ENCODE measurements around the gene CTU2.
A peak's percentile ranks its signal among the peaks of the same experiment; 100 is the strongest.
"Not testable (repeated sequence)": the region's sequence is repeated elsewhere in the genome, so short reads cannot be mapped to it uniquely, and the experiment has no call there.

Gene CTU2

DNA sequence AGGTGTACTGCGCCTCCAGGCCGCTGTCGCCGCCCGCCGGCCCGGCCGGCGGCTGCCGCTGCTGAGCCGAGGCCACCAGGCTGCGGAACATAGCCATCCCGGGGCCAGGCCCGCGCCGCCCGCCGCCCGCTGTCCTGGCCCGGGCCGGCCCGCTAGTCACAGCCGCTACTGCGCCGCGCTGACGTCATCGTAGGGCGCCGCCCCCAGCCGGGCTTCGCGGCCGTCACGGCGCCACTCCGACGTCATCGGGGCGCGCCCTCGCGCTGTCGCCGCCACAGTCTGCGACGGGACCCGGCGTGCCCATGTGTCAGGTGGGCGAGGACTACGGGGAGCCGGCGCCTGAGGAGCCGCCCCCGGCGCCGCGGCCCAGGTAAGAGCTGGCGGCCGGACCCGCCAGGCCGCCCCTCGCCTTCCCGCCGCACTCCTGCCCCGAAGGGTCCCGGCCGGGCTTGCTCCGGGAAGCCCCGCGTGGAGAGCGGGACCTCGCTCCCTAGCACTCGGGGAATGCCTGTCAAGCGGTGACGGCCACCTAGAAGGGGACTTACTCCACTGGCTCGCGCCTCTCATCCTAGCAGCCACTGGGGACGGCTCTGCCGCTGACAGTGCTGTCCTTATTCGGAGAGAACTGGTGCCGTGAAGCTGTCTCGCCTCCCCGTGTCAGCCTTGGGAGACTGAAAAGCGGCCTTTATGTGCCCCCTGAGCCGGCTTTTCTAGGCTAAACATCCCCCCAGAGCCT is at the start of gene CTU2, which contains the start of gene RNF166:
Gene CTU2, plus strand, starts transcription at position 275 of the 736 bp plus-strand sequence. Its CDS starts 28 bp downstream, at position 303.
Gene RNF166, minus strand, starts transcription at position 180 of the 736 bp plus-strand sequence. Its CDS starts 83 bp downstream, at position 97.
- peak; percentile 96 for DNase-seq

DNA sequence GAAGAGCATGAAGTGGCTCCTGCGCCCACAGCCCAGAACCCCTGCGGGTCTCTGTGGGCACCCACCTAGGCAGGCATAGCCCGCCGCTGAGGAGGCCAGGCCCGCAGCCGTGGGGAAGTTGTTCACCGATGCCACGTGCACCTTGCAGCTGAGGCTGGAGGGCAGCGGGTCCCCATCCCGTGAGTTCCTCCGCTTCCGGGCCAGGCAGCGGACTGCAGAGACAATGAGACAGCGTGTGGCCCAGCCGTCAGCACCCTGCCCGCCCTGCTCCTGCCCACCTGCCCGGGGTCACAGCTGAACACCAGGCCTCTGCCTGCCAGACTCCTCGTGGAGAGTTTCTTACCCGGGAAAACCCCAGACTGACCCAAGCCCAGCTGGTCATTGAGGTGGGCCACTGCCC is 48.9 kb upstream of the CTU2 start:
- no peak for DNase-seq

DNA sequence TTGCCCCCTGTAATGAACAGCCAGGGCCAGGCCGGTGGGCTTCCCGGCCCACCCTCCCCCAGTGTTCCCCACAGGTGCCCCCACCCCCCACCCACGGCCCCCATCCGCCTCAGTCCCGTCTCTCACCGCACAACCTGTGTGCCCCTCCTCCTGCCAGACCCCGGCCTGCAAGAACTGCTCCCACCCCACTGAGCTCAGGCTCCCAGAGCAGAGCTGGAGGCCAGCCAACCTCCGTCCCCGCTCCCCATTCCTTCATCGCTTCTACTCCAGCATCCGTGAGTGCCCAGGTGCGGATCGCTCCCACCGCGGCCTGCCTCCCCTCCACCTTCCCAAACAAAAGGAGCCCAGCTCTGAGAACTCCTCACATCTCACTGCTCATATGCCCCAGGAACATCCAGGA is 47.6 kb upstream of the CTU2 start:
- DNase-seq, result no peak

DNA sequence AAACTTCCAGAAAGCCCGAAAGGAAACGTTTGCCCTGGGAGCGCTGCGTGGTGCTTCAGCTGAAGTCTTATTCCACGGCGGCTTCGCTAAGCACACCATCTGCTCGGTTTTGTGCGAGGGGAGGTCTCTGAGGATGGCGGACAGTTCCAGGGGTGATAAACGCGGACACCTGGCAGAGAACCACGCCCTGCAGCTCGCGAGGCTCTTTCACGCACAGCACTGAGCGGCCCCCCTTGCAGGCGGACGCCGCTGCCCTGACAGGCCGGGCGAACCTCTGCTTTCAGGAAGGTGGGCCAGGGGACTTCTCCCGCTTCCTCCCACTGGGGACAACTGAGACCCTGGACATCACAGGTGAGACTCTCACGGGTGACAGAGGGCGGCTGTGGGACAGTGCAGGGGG is 47.1 kb upstream of the CTU2 start:
- DNase-seq, result no peak

DNA sequence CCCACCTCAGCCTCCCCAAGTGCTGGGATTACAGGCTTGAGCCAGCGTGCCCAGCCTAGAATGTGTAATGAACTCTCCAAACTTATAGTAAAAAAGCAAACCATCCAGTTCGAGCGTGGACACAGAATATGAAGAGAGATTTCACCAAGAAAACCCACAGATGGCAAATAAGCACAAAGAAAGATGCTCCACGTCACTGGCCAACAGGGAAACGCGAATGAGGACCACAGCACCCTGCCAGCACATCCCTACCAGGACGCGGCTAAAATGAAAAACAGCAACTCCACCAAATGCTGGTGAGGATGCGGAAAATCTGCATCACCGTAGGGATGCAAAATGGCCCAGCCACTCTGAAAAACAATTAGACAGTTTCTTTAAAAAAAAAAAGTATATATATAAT is 44.8 kb upstream of the CTU2 start:
- no peak for DNase-seq

DNA sequence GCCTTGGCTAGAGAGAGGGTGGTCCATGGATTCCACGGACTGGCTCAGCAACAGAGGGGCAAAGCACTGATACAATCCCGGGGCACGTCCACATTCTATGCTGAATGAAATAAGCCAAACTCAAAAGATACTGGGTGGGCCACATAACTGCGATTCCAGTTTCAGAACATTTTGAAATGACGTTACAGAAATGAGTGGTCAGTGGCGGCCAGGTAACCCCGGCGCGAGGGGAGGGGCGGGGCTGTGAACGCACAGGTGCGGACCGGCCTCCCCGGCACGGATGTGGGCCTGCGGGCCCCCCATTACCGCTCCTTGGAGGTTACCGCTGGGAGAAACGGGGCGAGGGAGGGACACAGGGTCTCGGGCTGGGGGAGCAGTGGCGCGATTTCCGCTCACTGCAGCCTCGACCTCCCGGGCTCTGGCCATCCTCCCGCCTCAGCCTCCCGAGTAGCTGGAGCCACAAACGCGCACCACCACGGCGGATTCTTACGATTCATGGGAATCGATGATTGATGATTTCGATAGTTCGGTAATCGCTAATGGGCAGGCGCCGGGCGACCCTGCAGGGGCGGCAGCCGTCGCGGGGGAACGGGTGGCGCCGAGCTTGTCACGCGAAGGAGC is 44.0 kb upstream of the CTU2 start:
- DNase-seq, result no peak

DNA sequence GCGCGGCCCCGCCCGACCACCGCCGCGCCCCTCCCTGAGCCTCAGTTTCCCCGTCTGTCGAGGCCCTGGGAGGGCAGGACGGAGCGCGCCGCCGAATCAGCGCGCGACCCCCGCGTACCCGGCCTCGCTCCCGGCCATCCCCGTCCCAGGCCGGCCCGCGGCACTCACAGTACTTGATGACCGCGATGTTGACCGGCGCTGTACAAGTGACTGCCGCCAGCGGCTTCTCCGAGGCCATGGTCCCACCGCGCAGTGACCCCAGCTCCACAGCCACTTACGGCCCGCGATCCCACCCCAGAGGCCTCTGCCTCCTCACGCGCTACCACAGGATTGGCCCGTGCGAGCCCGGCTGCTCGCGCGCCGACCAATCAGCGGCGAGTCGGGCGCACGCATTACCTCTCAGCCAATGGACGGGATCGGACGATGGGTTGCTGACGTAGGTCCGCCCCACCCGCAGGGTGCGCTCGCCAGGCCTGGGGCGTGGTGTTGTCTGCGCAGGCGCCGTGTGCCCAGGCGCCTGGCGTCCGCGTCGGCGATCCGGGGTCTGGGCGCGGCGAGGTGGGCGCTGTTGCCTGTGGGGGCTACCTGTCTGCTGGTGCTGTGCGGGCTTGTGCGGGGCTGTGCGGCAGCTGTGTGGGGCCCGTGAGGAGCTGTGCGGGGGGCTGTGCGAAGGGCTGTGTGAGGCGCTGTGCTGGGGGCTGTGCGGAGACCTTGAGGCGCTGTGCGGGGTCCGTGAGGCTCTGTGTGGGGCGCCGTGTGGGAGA is 43.3 kb upstream of the CTU2 start, which contains the start of gene MVD:
Gene MVD, minus strand, starts transcription at position 249 of the 764 bp plus-strand sequence. Its CDS starts 11 bp downstream, at position 238.
- peak; percentile 93 for DNase-seq

DNA sequence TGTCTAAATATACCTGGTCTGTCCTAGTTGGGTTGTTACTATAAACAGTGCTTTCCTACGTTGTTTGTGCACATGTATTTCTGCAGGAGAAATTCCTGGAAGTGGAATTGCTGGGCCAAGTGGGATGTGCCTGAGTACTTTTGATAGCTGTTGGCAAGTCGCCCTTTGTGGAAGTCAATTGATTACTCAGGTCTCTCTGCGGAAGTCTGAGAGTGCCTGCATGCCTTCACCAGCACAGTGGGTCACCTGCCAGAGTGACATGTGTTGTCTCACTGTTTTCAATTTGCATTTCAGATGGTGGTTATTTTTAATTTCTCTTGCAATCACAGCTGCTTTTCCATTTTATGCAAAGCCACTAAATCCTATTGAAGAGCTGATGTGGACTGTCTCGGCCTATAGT is 41.2 kb upstream of the CTU2 start:
- no peak for DNase-seq

DNA sequence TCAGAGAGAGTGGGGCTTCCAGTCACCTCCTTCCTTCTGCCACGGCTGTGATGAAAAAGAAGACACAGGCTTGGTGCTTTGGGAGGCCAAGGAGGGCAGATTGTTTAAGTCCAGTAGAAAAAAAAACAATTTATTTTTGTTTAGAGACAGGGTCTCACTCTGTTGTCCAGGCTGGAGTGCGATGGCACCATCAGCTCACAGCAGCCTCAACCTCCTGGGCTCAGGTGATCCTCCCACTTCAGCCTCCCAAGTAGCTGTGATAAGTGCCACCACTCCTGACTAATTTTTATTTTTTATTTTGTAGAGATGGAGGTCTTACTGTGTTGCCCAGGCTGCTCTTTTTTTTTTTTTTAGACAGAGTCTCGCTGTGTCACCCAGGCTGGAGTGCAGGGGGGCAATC is 40.7 kb upstream of the CTU2 start:
- DNase-seq, result no peak

DNA sequence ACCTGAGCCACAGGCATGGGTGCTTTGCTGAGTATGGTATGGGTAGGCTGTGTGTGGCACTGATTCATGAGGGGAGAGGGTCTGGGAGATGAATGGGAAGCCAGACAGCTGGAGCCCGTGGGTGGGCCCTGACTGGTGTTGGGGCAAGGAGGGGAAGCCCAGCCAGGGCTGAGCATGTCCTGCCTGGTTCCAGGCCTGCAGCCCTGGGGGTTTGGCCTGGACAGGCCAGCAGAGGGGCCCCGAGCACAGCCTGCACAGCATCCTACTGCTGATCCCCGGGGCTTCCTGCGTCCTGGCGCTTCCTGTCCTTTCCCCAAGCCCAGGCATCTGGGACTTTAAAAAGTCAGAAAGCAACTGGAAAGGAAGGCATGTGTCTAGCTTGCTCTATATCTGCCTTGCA is 38.8 kb upstream of the CTU2 start:
- DNase-seq, result no peak

DNA sequence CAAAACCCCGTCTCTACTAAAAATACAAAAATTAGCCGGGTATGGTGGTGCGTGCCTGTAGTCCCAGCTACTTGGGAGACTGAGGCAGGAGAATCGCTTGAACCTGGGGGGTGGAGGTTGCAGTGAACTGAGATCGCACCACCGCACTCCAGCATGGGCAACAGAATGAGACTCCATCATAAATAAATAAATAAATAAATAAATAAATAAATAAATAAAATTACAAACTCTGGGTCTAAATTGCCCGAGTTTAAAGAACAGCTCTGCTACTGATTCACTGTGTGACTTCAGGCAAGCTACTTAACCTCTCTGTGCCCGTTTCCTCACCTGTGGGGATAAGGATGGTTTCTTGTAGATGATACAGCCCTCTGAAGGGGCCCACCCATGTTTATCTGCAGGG is 36.8 kb upstream of the CTU2 start:
- not testable (repeated sequence) for DNase-seq

DNA sequence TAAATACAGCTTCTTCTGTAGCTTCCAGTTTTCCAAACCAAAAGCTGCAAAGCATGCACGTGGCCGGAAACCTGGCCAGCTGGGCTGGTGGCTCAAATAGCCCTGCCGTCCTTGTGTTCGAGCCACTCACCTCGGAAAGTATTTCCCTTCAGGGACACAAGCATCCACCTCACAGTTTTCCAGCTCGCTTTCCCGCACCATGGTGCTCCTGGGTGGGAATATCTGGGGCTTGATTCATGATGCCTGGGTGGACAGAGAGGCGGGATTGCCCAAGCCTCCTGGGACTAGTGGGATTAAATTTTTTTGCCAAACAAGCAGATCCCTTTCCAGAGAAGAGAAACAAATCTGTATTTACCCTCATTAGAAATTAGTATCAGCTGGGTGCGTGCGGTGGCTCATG is 36.3 kb upstream of the CTU2 start:
- no peak for DNase-seq

DNA sequence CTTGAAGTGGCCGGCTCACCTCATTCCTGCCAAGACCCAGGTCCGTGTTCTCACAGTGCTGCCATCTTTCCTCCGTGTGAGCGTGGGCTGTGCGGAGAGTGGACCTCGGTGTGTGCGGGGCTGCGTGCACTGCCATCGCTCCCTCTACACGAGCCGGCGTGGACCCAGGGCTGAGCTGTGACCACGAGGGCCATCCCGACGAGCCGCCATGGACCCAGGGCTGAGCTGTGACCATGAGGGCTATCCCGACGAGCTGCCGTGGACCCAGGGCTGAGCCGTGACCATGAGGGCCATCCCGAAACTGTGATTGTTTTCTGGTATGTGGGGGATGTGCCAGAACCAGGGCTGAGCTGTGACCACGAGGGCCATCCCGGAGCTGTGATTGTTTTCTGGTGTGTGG is 34.5 kb upstream of the CTU2 start:
- no peak for DNase-seq

DNA sequence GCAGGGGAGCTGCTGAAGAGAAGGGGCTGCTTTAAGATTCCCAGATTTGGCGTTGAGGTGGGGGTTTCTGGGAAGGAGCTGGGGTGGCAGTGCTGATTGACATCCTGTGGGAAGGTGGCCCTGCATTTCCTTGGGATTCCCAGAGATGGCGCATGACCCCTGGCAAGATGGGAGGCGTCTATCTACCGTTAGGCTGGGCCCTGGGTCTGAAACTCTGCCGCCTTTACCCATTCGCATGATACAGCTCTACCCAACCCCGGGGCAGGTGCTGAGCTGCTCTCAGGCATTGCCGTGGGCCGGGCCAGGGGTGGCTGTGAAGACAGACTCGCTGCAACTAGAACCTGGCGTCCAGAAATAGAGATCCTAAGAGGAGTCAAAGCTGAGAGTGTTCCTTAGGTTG is 33.5 kb upstream of the CTU2 start:
- no peak for DNase-seq

DNA sequence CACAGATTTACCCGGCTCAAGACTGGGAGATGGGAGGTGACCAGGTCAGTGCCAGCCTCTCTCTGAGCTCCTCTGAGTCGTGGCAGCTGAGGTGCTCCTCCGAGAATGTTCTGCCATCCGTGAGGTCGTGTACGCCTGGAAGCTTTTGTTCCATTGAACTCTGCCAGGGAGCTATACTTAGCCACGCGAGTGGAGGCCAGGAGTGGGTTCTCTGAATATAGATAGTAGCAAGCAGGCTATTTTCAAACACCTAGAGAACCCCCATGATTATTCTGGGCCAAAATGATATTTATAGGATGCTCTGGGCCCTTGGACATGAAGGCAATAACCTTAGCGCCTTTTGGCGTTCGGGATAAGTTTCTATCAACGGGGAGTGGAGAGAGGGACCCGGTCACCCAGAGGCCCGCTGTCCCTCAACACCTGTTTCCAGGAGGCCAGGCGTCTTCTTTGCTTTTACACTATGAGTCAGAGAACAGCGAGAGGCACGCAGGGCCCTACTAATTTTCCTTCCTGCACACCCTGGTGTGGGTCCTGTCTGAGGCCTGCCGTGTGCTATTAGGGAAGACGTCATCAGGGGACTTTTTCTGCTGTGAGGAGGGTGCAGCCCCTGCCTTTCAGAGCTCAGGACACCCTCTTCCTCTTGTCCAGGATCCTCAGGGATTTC is 32.5 kb upstream of the CTU2 start:
- DNase-seq, result no peak

DNA sequence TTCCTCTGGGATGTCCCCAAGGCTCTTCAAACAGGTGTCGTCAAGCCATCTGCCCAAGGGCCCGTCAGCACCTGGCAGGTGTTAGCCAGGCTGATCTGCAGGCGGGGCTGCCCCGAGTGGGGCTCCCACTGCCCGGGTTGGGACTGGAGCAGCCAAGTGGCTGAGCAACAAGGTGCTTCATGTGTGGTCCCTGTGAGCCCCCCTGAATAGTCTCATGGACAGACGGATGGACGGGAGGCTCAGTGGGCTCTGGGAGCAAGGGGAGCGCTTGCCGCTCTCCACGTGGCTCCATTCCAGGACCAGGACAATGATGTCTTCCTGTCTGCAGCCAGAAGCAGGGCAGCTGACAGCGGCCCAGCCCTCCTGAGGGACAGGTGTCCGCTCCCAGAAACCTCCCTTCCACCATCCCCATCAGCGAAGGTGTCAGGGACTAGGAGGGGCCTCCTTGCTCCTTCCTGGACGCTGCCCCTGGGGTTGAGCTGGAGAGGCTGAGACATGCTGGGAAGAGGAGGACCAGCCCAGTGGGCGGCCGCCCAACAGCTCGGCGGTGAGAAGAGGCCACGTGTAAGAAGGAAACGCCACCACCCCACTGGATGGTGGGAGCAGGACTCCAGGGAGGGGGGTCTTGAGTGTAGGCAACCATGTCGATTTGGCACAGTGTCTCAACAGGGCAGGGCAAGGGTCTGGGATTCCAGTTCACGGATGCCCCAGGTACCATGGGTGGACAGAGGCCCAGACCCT is 29.6 kb upstream of the CTU2 start:
- no peak for DNase-seq

DNA sequence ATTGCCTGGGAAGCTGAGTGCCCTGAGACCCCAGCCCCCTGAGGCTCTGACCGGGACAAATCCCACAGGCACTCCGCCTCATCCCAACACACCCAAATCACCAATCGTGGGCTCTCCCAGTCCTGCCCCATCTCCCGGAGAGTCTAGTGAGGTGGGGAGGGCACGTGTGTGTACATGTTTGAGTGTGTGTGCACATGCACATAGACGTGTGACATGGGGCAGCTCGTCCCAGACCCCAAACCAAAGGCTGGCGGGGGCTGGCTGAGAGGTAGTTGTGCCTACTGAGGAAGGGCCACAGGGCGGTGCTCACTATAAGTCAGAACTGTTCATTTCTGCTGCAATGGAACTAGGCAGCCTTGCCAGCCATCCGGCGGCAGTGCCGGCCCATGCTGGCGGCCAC is 28.6 kb upstream of the CTU2 start:
- no peak for DNase-seq

DNA sequence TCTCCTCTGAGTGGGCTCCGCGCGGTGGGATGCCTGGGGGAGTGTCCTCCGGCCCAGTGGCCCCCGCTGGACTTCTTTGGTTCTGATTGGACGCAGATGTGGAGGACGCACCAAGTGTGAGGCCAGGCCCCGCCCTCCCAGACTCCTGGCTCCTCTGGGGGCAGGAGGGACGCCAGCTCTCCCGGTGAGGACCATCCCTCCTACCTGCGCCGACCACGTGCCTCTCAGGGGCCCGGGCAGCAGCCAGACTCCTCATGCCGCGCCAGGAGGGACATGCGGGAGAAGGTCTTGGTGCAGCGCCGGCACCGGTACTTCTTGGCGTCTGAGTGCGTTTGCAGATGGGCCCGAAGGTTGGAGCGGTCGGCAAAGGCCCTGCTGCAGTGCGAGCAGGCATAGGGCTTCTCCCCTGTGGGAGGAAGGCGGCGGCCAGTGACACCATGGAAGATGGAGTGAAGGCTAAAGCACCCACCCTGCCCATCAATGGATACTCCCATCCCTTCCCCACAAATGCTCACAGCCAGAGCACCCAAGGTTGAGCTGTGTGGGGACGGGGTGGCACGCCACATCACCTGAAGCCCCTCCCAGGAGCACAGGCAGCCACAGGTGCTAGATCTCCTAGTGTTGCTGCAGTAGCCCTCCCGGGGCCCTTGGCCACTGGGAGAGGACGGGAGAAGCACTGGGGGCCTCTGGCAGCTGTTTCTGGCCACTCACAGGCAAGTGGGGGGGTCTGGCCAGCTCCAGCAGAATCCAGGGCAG is 27.9 kb upstream of the CTU2 start:
- no peak for DNase-seq

DNA sequence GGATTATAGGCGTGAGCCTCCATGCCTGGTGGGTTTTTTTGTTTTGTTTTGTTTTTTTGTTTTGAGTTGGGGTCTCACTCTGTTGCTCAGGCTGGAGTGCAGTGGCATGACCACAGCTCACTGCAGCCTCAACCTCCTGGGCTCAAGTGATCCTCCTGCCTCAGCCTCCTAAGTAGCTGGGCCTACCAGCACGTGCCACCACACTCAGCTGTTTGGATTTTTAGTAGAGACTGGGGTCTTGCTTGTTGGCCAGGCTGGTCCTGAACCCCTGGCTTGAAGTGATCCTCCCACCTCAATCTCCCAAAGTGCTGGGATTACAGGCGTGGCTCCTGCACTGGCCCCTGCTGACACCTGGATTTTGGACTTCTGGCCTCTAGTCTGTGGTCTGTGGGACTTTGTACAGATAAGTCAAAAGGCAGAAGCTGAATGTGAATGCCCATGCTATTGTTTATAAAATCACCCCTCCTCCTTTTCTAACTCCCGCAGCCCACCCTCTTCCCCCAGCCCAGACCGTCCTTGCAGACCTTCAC is 25.7 kb upstream of the CTU2 start:
- no peak for DNase-seq

DNA sequence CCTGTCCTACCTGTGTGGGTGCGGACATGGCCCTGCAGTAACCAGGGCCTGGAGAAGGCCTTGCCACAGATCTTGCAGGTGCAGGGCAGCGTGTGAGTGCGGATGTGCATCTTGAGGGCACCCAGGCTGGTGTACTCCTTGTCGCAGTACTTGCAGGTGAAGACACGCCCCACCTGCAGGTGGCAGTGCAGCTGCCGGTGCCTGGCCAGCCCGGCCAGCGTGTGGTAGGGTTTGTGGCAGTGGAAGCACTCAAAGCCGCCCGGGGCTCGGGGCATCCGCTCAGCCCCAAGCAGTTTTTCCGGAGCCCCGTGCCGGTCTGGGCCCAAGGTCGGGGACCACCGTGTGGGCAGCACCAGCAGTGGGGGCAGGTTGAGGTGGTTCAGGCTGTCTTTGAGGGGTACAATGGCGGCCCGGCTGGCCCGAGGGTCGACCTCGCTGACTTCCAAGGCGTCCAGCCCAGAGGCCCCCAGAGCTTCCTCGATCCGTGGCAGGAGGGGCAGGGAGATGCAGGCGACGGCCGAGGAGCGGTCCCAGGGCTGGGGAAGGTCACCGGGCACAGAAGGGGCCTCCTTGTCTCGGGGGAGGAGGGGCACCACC is 25.1 kb upstream of the CTU2 start:
- DNase-seq, result no peak

Measured in activated CD4-positive, CD25-positive, alpha-beta regulatory T cell treated with anti-CD3 and anti-CD28 coated beads, Interleukin-2, amount 50 U/mL, for 72 hours (primary cell).